Muscle of arm (tissue), 12 donors: ENCODE data around the gene RALGAPA1. TPM values are rescaled to one million over a fixed set of nuclear protein-coding genes. Genes with fewer than 3 reads are reported as not detected.
A peak's percentile ranks its signal among the peaks of the same experiment; 100 is the strongest.

Experiments
- DNase-seq: peaks from one replicate; pipeline ENCODE4 v3.0.0-alpha.2; 2013
- polyA plus RNA-seq, 12 donors: library from polyadenylated mRNA; unstranded; fragments of 120-200 nt; gene quantifications; one replicate each; pipeline ENCODE4 v1.2.1, GENCODE V29; 2013; ENCODE audit not compliant: insufficient read length in 12 of 12

RALGAPA1 gene
- polyA plus RNA-seq, 12 donors: 22.9 to 43.7 (median 32.1) TPM; not detected in 1

GRCh38 chr14:35549551-35549950 is 259.5 kb downstream of the RALGAPA1 start:
- DNase-seq: no peak

- no peak for DNase-seq
Observed at GRCh38 chr14:35543006-35543405, 266.1 kb downstream of the RALGAPA1 start.

- DNase-seq: no peak
Observed at GRCh38 chr14:35539969-35540368, 269.1 kb downstream of the RALGAPA1 start.

GRCh38 chr14:35535483-35536112 is 273.5 kb downstream of the RALGAPA1 start:
- DNase-seq: no peak

- DNase-seq: peak; percentile 81
Observed at GRCh38 chr14:35534873-35535482, 274.1 kb downstream of the RALGAPA1 start.

- DNase-seq: no peak
Observed at GRCh38 chr14:35534208-35534872, 274.8 kb downstream of the RALGAPA1 start.

GRCh38 chr14:35533357-35534207 is 275.5 kb downstream of the RALGAPA1 start, which contains the start of gene INSM2:
INSM2 (plus strand) TSS chr14:35534164; CDS start chr14:35534253, 89 bp downstream.
- DNase-seq: peak; percentile 7

- DNase-seq: no peak
Observed at GRCh38 chr14:35532783-35533356, 276.2 kb downstream of the RALGAPA1 start.

GRCh38 chr14:35531960-35532747 is 276.9 kb downstream of the RALGAPA1 start:
- DNase-seq: no peak

GRCh38 chr14:35526962-35527361 is 282.1 kb downstream of the RALGAPA1 start:
- DNase-seq: no peak

GRCh38 chr14:35525695-35526094 is 283.4 kb downstream of the RALGAPA1 start:
- DNase-seq: no peak

GRCh38 chr14:35519986-35520385 is 289.1 kb downstream of the RALGAPA1 start:
- no peak for DNase-seq

GRCh38 chr14:35515916-35516315 is 293.2 kb downstream of the RALGAPA1 start:
- DNase-seq: no peak

GRCh38 chr14:35512765-35513164 is 296.3 kb downstream of the RALGAPA1 start:
- no peak for DNase-seq

- DNase-seq: no peak
Observed at GRCh38 chr14:35509846-35510245, 299.2 kb downstream of the RALGAPA1 start.

GRCh38 chr14:35506927-35507326 is 302.2 kb downstream of the RALGAPA1 start:
- no peak for DNase-seq

- DNase-seq: no peak
Observed at GRCh38 chr14:35506461-35506860, 302.6 kb downstream of the RALGAPA1 start.

GRCh38 chr14:35504260-35504659 is 304.8 kb downstream of the RALGAPA1 start:
- no peak for DNase-seq

- DNase-seq: no peak
Observed at GRCh38 chr14:35503646-35504045, 305.4 kb downstream of the RALGAPA1 start.

GRCh38 chr14:35499180-35499579 is 309.9 kb downstream of the RALGAPA1 start:
- DNase-seq: no peak

GRCh38 chr14:35495278-35495677 is 313.8 kb downstream of the RALGAPA1 start:
- DNase-seq: no peak
